ENCODE data around the gene FAM184A.

The FAM184A gene

DNA sequence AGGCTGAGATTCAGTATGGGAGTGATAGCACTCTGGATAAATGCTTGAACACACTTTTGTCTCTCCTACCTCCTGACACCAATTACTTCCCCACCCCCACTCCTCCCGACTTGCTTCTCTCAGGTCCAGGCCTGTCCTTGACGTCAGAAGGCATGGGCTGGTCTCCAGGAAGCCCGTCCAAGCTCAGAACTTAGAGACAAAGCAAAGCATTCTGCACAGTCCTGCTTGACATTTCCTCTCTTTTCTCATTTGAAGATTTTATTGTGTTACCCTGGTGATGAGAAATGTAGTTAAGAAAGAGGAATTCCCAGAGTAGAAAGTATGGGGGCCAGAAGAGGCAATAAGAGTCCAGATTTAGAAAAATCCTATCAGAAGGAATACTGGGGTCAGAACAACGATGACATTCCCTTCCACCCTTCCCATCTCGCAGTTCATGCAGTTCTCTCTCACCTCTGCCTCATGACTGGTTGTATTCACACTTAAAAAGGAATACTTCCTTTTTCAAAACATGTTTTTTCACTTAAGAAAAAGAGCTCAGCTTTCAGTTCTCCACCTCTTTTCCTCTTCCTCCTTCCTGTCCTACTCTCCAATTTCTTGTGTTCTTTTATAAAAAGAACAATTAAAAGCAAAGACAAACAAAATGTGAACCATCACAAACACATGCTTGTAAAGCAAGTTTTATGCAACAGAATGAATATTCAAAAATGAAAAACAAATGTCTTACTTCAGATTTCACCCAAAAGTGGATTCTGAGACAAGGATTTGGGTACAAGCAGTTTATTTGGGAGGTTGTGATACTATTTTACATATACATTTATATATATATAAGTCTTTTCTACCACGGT lies 18.5 kb upstream of the FAM184A start:
- no peak for DNase-seq

DNA sequence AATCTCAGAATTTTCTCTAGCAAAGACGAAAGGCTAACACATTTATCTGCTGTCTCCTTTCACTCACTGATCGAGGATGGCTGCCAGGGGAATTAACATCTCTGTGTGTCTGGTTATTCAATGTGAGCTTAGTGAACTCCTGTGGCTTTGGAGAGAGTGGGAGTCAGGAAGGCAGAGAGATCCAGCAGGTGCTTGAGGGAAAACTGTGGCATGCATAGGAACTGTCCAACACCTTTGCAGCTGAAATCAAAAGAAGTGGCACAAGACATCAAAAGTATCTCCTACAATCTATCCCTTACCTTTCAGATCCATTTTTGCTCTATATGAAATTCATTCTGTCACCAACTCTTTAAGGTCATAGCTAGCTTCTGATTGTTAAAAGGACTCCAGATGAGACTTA lies 11.8 kb upstream of the FAM184A start:
- DNase-seq, result no peak

DNA sequence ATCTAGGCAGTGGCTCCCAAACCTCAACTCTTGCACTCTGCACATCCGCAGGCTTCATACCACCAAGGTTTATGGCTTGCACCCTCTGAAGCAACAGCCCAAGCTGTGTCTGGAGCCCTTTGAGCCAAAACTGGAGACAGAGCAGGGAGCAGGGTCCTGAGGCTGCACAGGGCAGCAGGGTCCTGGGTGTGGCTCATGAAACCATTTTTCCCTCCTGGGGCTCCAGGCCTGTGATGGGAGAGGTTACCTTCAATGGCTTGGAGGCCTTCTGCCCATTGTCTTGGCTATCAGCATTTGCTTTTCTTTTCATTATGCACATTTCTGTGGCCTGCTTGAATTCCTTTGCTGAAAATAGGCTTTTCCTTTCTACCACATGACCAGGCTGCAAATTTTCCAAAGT lies 6.3 kb upstream of the FAM184A start:
- no peak for DNase-seq

DNA sequence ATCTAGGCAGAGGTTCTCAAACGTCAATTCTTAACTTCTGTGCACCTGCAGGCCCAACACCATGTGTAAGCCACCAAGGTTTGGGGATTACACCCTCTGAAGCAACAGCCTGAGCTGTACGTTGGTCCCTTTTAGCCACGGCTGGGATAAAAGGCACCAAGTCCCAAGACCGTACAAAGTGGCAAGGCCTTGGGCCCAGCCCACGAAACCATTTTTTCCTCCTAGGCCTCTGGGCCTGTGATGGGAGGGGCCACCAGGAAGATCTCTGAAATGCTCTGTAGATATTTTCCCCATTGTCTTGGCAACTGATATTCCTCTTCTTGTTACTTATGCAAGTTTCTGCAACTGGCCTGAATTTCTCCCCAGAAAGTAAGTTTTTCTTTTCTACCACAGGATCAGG lies 4.5 kb upstream of the FAM184A start:
- DNase-seq, result no peak

DNA sequence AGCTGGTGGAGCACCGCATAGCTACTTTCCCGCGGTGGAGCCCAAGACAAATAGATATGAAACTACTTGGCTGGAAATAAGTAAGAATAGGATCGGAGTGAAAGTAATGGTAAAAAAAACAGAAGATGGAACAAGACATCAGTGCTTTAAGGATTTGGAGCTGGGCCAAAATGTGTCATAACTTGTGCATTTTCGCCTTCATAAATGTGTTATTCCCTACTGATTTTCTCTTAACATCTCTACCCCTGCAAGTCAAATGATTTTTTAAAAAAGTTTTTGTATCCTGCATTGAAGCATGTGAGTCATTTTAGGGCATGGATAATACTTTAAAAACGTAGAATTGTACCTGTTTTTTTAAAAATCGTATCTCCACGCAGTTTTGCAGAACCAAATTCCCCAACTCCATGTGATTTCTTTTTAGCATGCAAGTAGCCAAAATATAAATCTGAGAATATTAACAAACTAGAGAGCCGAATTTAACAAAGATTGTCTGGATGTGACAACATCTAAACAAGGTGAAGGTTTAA lies 882 bp upstream of the FAM184A start:
- DNase-seq, result no peak

DNA sequence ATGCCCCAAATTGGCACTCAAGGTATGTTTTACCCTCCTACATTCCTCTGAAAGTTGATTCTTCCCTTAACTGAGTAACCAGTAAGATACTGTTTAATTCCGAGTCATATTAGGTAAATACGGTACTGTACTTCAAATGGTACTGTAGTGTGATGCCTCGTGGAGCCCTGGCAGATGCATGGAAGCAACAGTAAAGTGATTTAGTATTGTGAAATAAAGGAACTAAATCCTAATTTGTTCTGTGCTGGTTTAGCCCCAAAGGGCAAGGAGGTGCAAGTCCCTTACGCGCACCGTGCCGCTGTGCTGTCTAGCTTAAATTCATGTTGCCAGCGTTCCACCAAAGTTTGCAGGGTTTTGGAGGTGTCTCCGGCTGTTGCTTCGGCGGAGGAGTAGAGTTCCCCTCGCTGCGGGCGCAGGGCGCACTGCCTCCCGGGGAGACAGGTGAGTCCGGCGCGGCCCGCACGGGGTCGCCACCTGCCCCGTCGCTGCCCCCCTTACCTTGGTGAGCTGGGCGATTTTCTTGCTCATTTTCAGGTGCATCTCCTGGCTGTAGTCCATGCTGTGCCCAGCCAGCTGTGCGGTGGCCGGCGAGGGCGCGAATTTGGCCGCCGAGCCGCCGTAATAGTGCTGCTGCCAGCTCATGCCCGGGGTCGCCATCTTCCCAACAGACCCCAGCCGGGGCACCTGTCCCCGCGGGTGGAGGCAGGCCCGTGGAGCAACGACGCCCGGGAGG lies 655 bp downstream of the FAM184A start:
- no peak for DNase-seq

DNA sequence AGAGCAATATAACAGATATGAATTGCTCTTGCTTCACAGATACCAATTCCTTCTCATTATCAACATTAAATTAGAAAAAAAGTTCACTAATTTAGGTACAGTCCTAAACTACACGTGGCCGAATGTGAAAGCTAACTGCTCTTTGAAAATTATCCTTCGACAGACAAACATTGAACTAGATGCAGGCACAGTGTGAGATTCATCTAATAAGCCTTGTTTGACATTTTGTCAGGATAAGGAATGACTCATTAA lies 1.1 kb downstream of the FAM184A start:
- DNase-seq, result no peak

DNA sequence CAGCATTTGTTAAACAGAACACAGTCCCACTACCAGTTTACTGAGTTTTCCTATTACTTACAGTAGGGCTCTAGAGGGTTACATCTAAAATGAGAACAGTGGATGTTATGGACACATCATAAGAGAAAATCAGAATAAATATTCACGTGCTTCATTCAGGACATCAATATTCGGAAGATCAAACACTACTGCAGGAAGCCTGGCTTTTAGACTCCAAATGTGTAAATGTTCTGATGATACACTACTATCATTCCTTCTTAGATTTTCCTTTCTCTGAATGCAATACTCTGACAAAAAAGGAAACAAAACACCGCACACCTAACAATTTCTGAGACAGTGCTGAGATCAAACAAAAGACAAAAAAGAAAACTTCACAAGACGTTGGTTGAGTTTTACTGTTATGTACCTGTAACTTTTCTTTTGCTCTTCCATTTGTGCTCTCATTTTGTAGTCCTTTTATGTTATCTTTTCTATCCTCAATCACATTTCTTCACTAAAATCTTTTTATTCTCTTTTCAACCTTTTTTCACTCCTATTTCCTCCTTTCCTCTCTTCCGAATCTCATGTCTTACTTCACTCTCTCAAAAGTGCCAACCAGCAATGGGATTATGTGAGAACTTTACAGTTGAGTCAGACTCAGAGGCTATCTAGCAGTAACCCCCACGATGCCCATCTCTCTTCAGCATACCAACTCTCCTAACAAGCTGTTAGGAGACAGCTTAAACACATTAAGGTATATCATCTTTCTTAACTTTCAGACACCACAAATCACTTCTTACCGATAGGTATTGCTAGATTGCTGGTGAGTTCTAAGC lies 1.7 kb downstream of the FAM184A start:
- DNase-seq, result no peak

DNA sequence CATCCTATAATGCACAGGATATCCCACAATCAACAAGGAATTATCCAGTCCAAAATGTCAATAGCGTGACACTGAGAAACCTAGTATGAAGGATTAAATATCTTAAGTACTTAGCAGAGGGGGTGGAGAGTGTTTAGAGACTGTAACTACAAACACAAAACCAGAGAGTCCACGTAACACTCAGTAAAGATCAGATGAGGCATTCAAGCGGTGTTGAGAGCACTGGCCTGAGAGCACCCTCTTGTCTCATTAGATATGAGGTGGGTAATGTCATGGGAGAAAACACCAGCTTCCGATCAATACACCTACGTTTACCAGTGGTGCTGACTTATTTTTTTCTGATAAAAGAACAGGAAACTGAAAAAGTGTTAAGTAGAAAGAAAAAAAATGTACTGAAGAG lies 2.3 kb downstream of the FAM184A start:
- DNase-seq, result no peak

DNA sequence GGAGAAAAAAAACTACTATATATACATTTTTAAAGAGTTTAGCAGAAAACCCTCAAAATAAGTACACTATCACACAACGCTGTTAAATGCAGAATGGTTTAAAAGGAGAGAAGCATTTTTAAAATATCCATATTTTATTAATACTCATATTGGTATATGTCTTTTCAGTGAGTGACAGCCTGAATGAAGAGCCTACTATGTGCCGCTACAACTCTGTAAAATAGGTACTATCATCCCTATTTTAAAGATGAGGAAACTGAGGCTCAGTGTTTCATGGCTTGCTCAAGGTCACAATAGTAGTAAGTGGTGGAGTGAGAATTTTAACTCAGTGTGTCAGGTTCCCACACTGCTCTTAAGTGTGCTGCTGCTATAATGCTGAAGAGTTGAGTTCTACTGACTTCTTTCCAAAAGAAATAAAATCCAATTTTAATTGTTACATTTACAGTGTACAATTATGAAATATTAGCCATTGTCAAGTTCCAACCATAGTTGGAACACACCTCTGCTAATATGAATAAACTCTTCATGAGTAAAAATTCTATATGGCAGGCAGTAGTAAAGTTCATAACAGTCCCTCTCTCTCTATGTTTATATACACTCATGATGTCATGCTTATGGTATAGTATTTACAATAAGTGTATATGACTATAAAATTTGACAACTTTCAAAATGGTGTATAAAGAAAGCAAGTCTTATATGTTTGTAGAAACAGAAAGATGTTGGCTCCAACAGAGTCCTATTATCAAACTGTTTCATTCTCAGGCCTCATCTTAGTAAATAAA lies 3.1 kb downstream of the FAM184A start:
- DNase-seq, result no peak

DNA sequence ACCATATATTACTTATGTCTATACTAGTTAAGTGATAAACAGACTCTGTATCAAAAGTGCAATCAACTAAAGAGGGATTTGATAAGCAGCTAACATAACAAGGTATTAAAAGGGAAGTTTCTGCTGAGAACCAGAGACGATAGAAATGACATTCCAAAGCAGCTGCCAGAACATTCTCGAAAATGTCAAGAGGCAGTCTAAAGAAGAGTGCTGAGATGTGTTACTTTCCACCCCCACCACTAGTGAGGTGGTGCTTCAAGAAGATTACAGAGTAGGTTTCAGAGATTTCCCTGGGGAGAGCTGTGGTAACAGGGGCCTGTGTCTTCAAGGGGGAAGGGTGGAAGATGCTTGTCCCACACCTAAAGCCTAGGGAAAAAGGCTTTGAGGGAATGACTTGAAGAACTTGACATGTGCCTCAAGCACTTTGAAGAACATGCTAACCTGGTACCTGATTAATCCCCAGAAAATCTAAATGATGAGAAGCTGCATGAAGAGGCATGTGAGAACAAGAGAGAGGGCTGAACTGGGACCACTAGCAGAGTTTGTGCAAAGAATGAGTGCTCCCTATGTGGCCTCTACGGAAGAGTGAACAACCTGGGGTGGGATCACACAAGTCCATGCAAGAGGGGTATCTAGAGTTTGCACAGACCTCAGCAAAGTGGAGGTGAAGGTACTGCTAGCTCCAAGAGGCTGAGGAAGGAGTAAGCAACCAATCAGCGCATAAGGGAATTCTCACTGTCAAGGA lies 5.0 kb downstream of the FAM184A start:
- DNase-seq, result no peak

DNA sequence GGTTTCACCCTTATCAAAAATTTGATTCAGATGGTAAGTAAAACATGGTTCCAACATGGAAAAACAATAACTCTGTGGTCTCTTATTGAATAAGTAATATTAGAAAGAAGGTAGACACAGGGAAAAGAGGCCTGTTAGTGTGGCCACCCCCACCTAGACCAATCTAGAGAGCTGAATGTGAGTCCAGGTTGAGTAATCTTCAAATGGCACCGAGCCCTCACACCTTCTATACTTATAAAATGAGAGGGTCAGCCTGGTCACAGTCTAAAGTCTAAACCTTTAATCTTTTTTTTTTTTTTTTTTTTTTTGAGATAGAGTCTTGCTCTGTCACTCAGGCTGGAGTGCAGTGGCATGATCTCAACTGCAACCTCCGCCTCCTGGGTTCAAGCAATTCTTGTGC lies 6.9 kb downstream of the FAM184A start:
- DNase-seq, result no peak

DNA sequence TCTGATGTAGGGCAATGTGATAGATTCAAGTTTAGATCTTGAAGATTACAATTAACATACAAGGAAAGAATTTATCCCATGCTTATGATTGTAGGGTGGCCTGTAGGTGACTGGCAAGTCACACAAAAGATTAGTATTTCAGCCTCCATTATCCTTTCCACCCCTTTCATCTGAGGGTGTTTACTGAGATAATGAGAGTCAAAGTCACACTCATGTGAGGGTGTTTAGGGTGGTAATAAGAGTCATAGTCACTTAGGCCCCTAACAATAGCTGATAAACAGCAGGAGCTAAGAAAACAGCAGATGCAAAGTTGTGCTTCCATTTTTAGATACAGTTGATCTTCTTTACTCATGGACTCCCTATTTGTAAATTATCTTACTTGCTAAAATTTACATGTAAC lies 11.4 kb downstream of the FAM184A start:
- no peak for DNase-seq

DNA sequence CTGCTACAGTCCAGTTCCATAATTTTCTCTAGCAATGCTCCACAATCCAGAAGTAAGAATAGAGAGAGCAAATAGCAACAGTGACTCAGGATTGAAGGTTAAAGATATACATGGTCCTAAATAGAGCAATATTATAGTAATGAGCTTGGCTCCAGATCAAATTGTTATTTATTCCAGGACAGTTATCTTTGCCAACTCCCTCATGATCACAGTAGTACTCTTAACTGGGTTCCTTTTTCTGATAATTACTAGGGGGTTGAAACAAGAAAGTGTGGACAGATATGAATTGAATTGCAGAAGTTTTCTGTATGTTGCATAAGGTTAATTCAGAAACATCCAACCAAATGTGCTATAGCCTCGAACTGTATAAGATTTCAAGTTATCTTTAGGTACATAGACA lies 11.9 kb downstream of the FAM184A start:
- DNase-seq, result no peak

DNA sequence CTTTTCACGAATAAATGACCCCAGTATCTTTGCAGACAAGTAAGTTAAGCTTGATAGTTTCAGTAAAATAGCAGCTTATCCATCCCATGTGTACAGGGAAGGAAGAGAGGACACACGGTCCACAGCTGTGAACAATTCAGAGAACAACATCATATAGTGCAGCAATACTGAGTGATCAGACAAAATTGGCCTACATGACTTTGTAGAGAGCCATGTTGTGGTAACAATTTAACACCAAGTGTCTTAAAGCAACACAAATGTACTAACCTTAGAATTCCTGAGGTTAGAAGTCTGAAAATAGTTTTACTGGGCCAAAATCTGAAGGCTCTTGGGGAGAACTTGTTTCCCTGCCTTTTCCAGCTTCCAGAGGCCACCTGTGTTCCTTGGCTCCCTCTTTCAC lies 12.5 kb downstream of the FAM184A start:
- no peak for DNase-seq

DNA sequence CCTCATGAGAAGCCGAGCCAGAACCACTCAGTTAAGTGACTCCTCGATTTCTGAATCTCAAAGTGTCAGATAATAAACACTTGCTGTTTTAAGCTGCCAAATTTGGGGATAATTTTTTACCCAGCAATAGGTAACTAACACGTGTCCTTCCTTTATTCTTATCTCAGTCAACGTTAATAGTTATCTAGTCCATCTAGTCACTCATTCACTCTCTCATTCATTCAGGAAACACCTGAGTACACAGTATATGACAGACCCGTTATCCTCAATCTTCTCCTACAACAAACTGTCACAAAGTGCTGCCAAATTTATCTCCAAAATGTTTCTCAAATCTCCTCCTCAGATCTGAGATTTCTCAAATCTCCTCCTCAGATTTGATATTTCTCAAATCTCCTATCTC lies 13.1 kb downstream of the FAM184A start:
- no peak for DNase-seq

DNA sequence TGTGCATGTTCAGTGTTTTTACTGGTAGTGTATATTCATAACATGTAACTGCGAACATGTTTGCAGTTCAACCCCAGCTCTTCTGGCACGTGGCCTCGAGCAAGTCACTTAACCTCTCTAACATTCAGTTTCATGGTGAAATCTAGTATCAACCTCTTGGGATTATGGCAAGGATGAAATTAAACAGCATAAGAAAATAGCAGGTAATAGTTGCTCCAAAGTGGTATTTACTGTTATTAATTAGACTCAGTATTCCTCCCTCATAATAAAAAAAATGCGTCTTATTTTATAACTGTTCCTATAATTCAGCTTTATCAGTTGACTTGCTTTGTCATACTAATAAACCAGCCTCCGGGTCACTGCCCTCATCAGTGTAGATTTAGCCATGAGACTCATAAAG lies 15.0 kb downstream of the FAM184A start:
- no peak for DNase-seq

DNA sequence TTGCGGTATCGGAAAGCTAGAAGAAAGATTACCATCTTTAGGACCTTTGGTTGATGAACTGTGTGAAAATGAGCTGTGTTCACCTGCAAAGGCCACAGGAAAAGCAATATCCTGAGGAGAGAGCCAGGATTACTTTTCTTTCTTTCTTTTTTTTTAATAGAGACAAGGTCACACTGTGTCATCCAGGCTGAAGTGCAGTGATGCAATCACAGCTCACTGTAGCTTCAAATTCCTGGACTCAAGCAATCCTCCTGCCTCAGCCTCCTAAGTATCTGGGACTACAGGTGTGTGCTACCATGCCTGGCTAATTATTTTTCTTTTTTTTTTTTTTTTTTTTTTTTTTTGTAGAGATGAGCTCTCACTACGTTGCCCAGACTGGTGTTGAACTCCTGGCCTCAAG lies 17.2 kb downstream of the FAM184A start:
- no peak for DNase-seq

DNA sequence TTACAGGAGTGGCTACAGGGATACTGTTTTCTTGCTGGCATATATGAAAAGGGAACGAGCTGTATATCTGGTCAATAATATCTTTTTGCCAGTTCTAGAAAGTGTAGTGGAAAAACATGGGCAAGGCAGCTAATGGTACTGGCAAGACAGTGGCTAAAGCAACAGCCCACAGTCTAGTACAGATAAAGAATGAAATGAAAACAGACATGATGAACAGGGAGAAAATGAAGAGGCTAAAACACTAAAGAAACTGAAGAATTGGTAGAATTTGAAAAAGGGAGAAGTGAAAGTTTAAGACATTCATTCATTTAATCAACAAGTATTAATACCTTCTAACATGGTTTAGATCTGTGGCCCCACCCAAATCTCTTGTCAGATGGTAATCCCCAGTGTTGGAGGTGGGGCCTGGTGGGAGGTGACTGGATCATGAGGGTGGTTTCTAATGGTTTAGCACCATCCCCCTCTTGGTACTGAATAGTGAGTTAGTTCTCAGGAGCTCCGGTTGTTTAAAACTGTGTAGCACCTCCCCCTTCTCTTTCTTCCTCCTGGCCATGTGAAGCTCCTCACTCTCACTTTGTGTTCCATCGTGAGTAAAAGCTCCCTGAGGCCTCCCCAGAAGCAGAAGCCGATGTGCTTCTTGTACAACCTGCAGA lies 18.1 kb downstream of the FAM184A start:
- DNase-seq, result no peak

DNA sequence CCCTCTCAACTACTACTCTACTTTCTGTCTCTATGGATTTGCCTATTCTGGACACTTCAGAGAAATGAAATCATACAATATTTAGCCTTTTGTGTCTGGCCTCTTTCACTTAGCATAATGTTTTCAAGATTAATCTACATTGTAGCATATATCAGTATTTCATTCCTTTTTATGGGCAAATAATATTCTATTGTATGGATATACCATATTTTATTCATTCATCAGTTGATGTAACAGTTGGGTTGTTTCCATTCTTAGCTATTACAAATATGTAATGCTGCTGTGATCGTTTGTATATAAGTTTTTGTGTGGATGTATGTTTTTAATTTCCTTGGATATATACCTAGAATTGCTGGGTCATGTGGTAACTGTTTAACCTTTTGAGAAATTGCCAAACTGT lies 23.4 kb downstream of the FAM184A start:
- no peak for DNase-seq

DNA sequence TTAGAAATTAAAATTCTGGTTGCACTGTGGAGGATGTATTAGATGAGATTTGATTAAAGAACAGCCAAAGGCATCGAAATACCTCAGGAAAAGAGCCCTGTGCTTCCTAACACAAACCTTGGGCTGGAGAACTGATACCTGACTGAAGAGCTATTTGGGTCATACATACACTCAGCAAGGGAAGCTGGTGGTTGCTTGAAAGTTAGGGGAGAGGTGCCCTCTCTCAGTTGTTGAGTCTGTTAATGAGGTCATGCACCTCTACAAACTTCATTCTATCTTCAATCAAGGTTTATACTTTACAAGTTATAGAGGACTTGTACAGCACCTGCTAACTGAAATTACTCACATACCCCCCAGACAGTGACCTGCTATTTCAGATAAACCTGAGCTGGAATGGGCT lies 25.5 kb downstream of the FAM184A start:
- DNase-seq, result no peak

Data from GOT3 (cell line).